Activated naive CD4-positive, alpha-beta T cell treated with anti-CD3 and anti-CD28 coated beads, Interleukin-2, amount 50 U/mL, for 72 hours (primary cell): ENCODE measurements around the gene ONECUT3. TPM values are rescaled to one million over a fixed set of nuclear protein-coding genes. Genes with fewer than 3 reads are reported as not detected.

Experiments used
- ATAC-seq, 2 donors: fragments of 150-1000 bp; cut with Tn5 transposase; 2 replicates each; pipeline ENCODE4 v1.10.0; 2021; ENCODE audit warnings: mild to moderate bottlenecking in 2 of 2, moderate library complexity in 2 of 2
- DNase-seq, 2 donors: peaks; one replicate each; pipeline ENCODE4 v3.0.0; 2021 to 2022; ENCODE audit warnings: low spot score in 2 of 2
- H3K27ac Mint-ChIP-seq, 2 donors: one replicate each; pipeline ENCODE4 v1.8.0; 2022; ENCODE audit warnings: mild to moderate bottlenecking in 2 of 2, mixed read lengths in 2 of 2
- H3K36me3 Mint-ChIP-seq, 2 donors: one replicate each; pipeline ENCODE4 v1.8.0; 2022; ENCODE audit warnings: mixed read lengths in 2 of 2
- H3K9me3 Mint-ChIP-seq, 2 donors: one replicate each; pipeline ENCODE4 v1.8.0; 2022; ENCODE audit warnings: mixed read lengths in 2 of 2
- total RNA-seq, 2 donors: library from RNA; stranded (reverse); gene quantifications; one replicate each; pipeline ENCODE4 v1.2.3, GENCODE V29; 2022

The ONECUT3 gene
- total RNA-seq, 2 donors from 2014 or later = not detected

DNA sequence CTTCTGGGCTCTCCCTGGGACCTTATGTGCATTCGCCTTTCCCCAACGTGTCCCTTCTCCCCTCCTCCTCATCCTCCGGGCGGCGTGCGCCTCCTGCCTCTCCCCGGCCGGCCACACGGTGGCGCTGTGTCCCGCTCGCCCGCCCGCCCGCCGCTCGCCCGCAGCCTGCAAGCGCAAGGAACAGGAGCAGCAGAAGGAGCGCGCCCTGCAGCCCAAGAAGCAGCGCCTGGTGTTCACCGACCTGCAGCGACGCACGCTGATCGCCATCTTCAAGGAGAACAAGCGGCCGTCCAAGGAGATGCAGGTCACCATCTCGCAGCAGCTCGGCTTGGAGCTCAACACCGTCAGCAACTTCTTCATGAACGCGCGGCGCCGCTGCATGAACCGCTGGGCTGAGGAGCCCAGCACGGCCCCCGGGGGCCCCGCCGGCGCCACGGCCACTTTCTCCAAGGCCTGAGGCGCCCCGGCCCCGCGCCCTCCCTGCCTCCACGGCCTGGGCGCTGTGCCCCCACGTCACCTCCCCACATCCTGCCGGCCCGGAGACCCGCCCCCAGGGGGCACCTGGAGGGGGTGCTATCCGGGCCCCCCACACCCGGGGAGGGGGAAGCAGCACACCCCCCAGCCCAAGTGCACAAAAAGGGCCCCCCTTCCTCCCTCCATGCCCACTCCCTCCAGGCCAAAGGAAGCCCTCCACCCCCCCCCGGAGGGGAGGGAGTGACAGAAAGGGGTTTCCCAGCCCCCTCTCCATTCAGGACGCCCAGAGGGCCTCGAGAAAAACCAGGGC is 21.9 kb downstream of the ONECUT3 start:
- ATAC-seq (no peak), DNase-seq (no peak)
- Mint-ChIP-seq H3K36me3 (peaks cover 12 to 21% of the 10 kb centered on the region in 2 donors), H3K27ac (no peak overlapping the region), H3K9me3 (peaks cover 7 to 13% of the 10 kb centered on the region in 2 donors)

DNA sequence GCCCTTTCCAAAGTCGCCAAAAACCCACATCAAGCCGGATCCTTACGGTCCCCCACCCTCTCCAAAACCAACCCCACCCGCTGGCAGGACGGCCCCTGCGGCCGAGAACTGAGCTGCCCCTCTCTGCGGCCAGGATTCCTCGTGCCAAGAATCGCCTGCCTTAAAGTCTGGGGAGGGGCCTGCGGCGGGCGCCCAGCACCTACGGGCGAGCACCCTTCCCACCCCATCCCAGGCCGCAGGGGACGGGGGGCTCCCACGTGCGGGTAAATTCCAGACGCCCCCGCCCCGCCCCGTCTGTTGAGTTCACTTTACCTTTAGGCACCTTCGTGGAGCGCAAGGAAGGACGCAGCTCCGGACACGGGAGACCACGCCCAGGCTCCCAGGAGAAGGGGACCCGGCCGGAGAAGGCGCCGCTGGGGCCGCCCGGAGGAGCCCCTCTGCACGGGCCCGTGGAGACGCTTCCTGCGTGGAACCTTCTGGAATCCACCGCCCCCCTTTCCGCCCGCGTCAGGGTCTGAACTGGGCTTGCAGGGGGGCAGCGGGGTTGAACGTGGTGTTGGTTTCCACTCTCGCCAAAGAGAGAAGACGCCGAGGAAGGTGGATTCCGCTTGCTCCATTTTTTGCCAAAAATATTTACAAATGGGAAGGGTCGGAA is 22.8 kb downstream of the ONECUT3 start:
- Mint-ChIP-seq H3K27ac (no peak overlapping the region), H3K36me3 (peaks cover 7 to 12% of the 10 kb centered on the region in 2 donors), H3K9me3 (peaks cover under 1 to 7% of the 10 kb centered on the region in 2 donors)
- ATAC-seq (no peak), DNase-seq (no peak)

- H3K27ac Mint-ChIP-seq = no peak overlapping the region
- peaks cover under 1 to 6% of the 10 kb centered on the region in 2 donors for H3K36me3 Mint-ChIP-seq
- ATAC-seq (no peak), DNase-seq (no peak)
- H3K9me3 Mint-ChIP-seq = peaks cover 2 to 4% of the 10 kb centered on the region in 2 donors
These were observed 23.4 kb downstream of the ONECUT3 start for GRCh38 chr19:1776606-1777147.

GRCh38 chr19:1777149-1777548 is 23.8 kb downstream of the ONECUT3 start:
- Mint-ChIP-seq H3K36me3 (peaks cover 0 to 5% of the 10 kb centered on the region in 2 donors), H3K27ac (no peak overlapping the region), H3K9me3 (peaks cover 3 to 4% of the 10 kb centered on the region in 2 donors)
- DNase-seq (no peak), ATAC-seq (no peak)

- Mint-ChIP-seq H3K9me3 (peaks cover 3 to 4% of the 10 kb centered on the region in 2 donors), H3K27ac (no peak overlapping the region), H3K36me3 (peaks cover 0 to 5% of the 10 kb centered on the region in 2 donors)
- DNase-seq (no peak), ATAC-seq (no peak)
These were observed 26.3 kb downstream of the ONECUT3 start for GRCh38 chr19:1779574-1779973.

- DNase-seq = no peak
- ATAC-seq = no peak
- Mint-ChIP-seq H3K27ac (no peak overlapping the region), H3K36me3 (peaks cover 0 to 5% of the 10 kb centered on the region in 2 donors), H3K9me3 (peaks cover 3 to 4% of the 10 kb centered on the region in 2 donors)
These were observed 27.1 kb downstream of the ONECUT3 start for GRCh38 chr19:1780272-1780958.

- no peak for ATAC-seq
- H3K27ac Mint-ChIP-seq = no peak overlapping the region
- DNase-seq = no peak
- no peaks in the 10 kb centered on the region for H3K36me3 Mint-ChIP-seq
- peaks cover 3 to 4% of the 10 kb centered on the region in 2 donors for H3K9me3 Mint-ChIP-seq
These were observed 29.2 kb downstream of the ONECUT3 start for GRCh38 chr19:1782521-1782920.

DNA sequence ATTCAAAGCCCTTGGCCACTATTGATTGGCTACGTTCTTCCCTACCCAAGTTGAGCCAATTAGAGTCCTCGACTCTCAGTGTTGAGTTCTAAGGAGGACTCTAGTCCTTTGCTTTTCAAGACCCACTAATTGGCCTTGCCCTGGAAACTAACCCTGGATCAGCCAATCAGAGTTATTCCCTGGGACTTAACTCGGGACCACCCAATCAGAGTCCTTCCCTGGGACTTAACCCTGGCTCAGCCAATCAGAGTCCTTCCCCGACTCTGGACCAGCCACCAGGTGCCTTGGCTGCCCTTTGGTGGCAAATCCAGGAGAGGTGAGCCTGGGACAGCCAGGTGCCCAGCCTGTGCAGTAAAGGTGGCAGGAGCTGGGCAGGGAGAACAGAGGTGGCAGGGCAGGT is 30.0 kb downstream of the ONECUT3 start:
- ATAC-seq = no peak
- Mint-ChIP-seq H3K36me3 (no peaks in the 10 kb centered on the region), H3K27ac (no peak overlapping the region), H3K9me3 (peaks cover 3 to 4% of the 10 kb centered on the region in 2 donors)
- no peak for DNase-seq

- Mint-ChIP-seq H3K27ac (no peak overlapping the region), H3K9me3 (peaks cover 3 to 4% of the 10 kb centered on the region in 2 donors), H3K36me3 (no peaks in the 10 kb centered on the region)
- ATAC-seq (no peak), DNase-seq (no peak)
These were observed 30.6 kb downstream of the ONECUT3 start for GRCh38 chr19:1783874-1784273.

DNA sequence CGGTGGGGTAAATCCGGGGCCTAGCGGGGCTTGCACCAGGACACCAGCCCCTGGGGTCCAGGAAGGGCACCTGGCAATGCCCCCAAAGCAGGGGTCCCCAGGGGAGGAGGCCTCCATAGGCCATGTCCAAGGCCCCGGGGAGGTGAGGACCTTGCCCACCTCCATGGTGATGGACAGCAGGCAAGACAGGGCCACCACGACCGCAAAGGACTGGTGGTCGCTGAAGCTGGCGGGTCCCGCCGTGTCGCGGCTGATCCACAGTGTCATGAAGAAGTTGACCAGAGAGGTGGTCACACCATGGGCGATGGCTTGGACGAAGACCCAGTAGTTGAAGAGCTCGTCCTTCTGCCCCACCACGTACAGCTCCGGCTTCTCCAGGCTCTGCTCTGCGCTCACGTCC is 32.0 kb downstream of the ONECUT3 start:
- ATAC-seq (no peak), DNase-seq (no peak)
- Mint-ChIP-seq H3K36me3 (no peaks in the 10 kb centered on the region), H3K27ac (no peak overlapping the region), H3K9me3 (peaks cover 3 to 4% of the 10 kb centered on the region in 2 donors)

- ATAC-seq (no peak), DNase-seq (no peak)
- Mint-ChIP-seq H3K27ac (no peak overlapping the region), H3K36me3 (no peaks in the 10 kb centered on the region), H3K9me3 (peaks cover 2 to 4% of the 10 kb centered on the region in 2 donors)
These were observed 33.4 kb downstream of the ONECUT3 start for GRCh38 chr19:1786668-1787067.

DNA sequence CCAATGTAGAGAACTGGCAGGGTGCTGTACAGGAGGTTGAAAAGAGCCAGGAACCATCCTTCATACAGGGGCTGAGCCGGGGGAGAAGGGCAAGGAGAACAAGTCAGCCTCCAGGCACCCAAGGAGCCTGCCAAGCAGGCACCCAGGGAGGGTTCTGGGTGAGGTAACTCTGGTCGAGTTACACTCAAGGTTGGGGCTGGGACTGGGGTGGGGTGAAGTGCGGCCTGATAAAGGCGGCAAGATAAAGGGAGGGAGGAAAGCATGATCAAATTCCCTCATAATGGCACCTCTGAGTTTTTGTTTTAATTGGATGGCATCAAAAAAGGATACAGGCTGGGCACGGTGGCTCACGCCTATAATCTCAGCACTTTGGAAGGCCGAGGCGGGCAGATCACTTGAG is 33.8 kb downstream of the ONECUT3 start:
- Mint-ChIP-seq H3K27ac (no peak overlapping the region), H3K36me3 (no peaks in the 10 kb centered on the region), H3K9me3 (peaks cover 0 to 4% of the 10 kb centered on the region in 2 donors)
- ATAC-seq (no peak), DNase-seq (no peak)

DNA sequence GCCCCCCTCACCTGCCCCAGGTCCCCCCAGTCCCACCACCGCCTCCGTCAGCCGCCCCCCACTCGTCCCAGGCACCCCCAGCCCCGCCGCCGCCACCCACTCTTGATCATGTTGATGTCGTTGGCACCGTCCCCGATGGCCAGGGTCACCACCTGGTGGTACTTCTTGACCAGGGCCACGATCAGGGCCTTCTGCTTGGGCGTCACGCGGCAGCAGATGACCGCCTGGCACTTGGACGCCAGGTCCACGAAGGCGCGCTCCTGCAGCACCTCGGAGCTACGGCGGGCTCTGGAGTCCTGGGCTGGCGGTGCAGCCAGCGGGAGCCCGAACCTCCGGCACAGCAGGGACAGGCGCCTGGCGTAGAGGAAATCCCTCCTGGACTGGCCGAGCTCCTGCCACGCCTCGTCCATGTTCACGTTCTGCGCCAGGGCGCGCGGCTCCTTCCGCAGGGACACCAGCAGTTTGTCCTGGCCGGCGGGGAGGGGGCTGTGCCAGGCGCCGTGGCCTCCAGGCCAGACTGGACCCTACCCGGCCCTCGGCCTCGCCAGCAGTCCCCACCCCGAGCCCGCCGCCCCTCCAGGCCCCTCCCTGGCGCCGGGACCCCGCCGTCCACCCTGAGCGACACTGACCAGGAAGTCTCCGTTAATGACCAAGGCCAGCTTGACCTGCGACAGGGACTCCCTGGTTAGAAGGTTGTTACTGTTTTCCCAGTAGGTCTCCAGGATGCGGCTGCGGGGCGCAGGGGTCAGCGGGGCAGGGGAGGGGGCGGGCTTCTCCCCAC is 36.1 kb downstream of the ONECUT3 start:
- no peak overlapping the region for H3K27ac Mint-ChIP-seq
- no peaks in the 10 kb centered on the region for H3K36me3 Mint-ChIP-seq
- DNase-seq (no peak), ATAC-seq (no peak)
- H3K9me3 Mint-ChIP-seq = no peaks in the 10 kb centered on the region

DNA sequence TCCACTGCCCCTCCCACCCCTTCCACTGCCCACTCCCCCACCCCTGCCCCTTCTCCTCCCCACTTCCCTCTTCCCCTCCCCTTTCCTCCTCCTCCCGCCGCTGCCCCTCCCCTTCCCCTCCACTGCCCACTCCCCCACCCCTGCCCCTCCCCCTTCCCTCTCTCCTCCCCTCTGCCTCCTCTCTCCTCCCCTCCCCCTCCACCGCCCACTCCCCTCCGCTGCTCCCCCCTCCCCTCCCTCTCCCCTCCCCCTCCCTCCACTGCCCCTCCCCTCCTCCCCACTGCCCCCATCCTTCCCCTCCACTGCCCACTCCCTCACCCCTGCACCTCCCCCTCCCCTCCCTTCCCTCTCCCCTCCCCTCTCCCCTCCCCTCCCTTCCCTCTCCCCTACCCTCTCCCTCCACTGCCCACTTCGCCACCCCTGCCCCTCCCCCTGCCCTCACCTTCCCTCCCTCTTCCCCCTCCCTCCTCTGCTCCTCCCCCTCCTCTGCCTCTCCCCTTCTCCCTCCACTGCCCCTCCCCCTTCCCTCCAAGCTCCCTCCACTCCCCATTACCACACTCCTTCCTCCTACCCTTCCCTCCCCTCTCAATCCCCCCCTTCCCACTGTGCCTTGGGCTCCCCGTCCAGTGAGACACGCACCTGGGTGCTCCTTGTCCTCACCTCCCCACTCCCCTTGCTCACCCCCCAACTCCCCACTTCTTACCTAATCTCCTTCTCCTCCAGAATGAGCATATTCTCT is 36.9 kb downstream of the ONECUT3 start:
- ATAC-seq (peak in 1 of 2 donors; percentile 2), DNase-seq (no peak)
- no peaks in the 10 kb centered on the region for H3K9me3 Mint-ChIP-seq
- no peak overlapping the region for H3K27ac Mint-ChIP-seq
- H3K36me3 Mint-ChIP-seq = no peaks in the 10 kb centered on the region

GRCh38 chr19:1791879-1792278 is 38.6 kb downstream of the ONECUT3 start:
- no peak for DNase-seq
- Mint-ChIP-seq H3K9me3 (no peaks in the 10 kb centered on the region), H3K27ac (no peak overlapping the region), H3K36me3 (no peaks in the 10 kb centered on the region)
- ATAC-seq = no peak
